Breast epithelium (tissue), 3 donors: ENCODE results near the gene CAMK2A.

Experiments used
- POLR2A ChIP-seq: fragments of 450-650 bp; IDR thresholded peaks from one replicate; pipeline ENCODE4 v1.6.1; 2016; ENCODE audit warnings: antibody characterized with exemption, mild to moderate bottlenecking, moderate library complexity
- POLR2AphosphoS5 ChIP-seq, 3 donors: sonication (generic); formaldehyde crosslinking; IDR thresholded peaks; one replicate each; pipeline ENCODE4 v1.6.1; 2017; ENCODE audit warnings: antibody characterized with exemption in 3 of 3
- TF ChIP-seq, protein P1 (sequence below), 3 donors: fragments of 450-650 bp; IDR thresholded peaks; one replicate each; pipeline ENCODE4 v1.5.1; 2016 to 2017; ENCODE audit warnings: antibody characterized with exemption in 3 of 3, mild to moderate bottlenecking in 3 of 3, moderate library complexity in 3 of 3

DNA sequence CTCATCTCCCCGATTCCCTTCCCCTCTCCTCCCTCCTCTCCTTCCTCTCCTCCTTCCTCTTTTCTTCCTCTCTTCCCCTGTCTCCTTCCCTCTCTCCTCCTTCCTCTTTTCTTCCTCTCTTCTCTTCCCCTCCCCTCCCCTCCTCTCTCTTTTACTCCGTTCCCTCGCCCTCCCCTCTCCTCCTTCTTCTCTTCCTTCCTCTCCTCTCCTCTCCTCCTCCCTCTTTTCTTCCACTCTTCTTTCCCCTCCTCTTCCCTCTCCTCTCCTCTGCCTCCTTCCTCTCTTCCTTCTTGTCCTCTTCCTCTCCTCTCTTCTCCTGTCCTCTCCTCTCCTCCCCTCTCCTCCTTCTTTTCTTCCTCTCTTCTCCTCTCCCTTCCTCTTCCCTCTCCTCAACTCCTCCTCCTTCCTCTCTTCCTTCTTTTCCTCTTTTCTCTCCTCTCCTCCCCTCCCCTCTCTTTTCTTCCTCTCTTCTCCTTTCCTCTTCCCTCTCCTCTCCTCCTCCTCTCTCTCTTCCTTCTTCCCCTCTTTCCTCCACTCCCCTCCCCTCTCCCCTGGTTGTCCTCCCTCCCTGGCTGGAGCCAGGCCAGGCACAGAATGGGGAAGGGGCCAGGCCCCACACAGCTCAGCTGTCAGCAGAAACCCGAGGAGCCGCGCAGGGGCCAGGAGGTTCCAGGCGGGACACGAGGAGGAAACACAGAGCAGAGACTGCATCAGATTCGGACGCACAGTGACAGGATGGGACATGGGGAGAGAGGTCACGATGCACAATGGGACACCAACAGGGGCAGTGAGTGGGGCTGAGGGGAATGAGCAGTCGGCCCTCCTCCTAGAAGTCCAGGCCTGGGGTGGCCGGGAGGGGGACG lies 48.0 kb downstream of the CAMK2A start:
- no peak for TF ChIP-seq POLR2A
- TF ChIP-seq, protein P1, sequence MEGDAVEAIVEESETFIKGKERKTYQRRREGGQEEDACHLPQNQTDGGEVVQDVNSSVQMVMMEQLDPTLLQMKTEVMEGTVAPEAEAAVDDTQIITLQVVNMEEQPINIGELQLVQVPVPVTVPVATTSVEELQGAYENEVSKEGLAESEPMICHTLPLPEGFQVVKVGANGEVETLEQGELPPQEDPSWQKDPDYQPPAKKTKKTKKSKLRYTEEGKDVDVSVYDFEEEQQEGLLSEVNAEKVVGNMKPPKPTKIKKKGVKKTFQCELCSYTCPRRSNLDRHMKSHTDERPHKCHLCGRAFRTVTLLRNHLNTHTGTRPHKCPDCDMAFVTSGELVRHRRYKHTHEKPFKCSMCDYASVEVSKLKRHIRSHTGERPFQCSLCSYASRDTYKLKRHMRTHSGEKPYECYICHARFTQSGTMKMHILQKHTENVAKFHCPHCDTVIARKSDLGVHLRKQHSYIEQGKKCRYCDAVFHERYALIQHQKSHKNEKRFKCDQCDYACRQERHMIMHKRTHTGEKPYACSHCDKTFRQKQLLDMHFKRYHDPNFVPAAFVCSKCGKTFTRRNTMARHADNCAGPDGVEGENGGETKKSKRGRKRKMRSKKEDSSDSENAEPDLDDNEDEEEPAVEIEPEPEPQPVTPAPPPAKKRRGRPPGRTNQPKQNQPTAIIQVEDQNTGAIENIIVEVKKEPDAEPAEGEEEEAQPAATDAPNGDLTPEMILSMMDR (IDR thresholded peaks at IDR 0.05) = no peak
- no peak for TF ChIP-seq POLR2AphosphoS5 (IDR thresholded peaks at IDR 0.05)
